Measurements from ENCODE around the gene YWHAB. TPM values are rescaled to one million over a fixed set of nuclear protein-coding genes. Genes with fewer than 3 reads are reported as not detected.

YWHAB gene
- polyA plus RNA-seq, 1 of the 3 experiments (the other 2 are of a cell fraction) = 84.3 TPM

- peak overlapping the region; percentile 96; the same call in 1 of the 2 replicates for H3K4me2 ChIP-seq
- ChIA-PET CTCF (interaction anchor here (0.7 to 1.8 kb wide), 3 partner anchors 20 to 226 kb away, joined by 3 to 11 read pairs (median 3); no protein-coding TSS in a partner anchor), POLR2A (no interaction called here)
- peak overlapping the region; percentile 26 to 58 for H3K27ac ChIP-seq (ENCODE audit: low read depth in 2 of 2, low read length in 1 of 2)
- DNase-seq = no peak
- H3K9me2 ChIP-seq = no peaks in the 10 kb centered on the region
- H2AFZ ChIP-seq (ENCODE audit: low read depth) = no peak overlapping the region; the same call in 1 of the 2 replicates
- H3K79me2 ChIP-seq (ENCODE audit: insufficient read depth) = peaks cover 24% of the 10 kb centered on the region; the same call in 1 of the 2 replicates
- TF ChIP-seq ELF1 (IDR thresholded peaks at IDR 0.05) = no peak
- peak; percentile 32 for TF ChIP-seq CHD2 (IDR thresholded peaks at IDR 0.05; ENCODE audit: low read length, partially characterized antibody)
- H3K4me3 ChIP-seq (ENCODE audit: low read depth in 2 of 2, low read length in 1 of 2) = peak overlapping the region; percentile 72 to 87
- WGBS (ENCODE audit: low lambda C conversion rate) = 58% methylated on average over 14 of the region's 14 CpGs
- H3F3A ChIP-seq (replicated peaks; ENCODE audit: insufficient read depth) = peaks cover 36% of the 10 kb centered on the region
- H3K27me3 ChIP-seq (ENCODE audit: insufficient read depth) = no peaks in the 10 kb centered on the region
- H4K20me1 ChIP-seq (ENCODE audit: insufficient read depth) = peaks cover 20% of the 10 kb centered on the region; the same call in 1 of the 2 replicates
- H3K4me1 ChIP-seq (ENCODE audit: control insufficient read depth in 1 of 2, insufficient read depth in 2 of 2, low read depth in 1 of 2, low read length in 1 of 2) = peaks cover 0 to 9% of the 10 kb centered on the region in 2 experiments; a peak in 1 of 4 replicates
- H3K36me3 ChIP-seq (replicated peaks in 1 of 2; ENCODE audit: control insufficient read depth in 1 of 2, insufficient read depth in 2 of 2, low read length in 1 of 2) = peaks cover 47 to 67% of the 10 kb centered on the region in 2 experiments
- no peaks in the 10 kb centered on the region for H3K9me3 ChIP-seq
- H3K9ac ChIP-seq = peak overlapping the region; percentile 76; the same call in 1 of the 2 replicates
These were observed 23.7 kb downstream of the YWHAB start for GRCh38 chr20:44908987-44909871.

GRCh38 chr20:44909872-44910689, 24.6 kb downstream of the YWHAB start, which contains the start of gene PABPC1L:
TSS of gene PABPC1L (plus strand) at chr20:44910060. CDS start at chr20:44910144, 84 bp downstream.
- Histone ChIP-seq H3K9me3 (no peaks in the 10 kb centered on the region), H3K4me1 (ENCODE audit: control insufficient read depth in 1 of 2, insufficient read depth in 2 of 2, low read depth in 1 of 2, low read length in 1 of 2) (peaks cover 0 to 9% of the 10 kb centered on the region in 2 experiments; a peak in 1 of 4 replicates), H2AFZ (ENCODE audit: low read depth) (peak within 1 kb of the TSS; percentile 54; the same call in 1 of the 2 replicates), H3K27me3 (ENCODE audit: insufficient read depth) (no peaks in the 10 kb centered on the region), H3K4me3 (ENCODE audit: low read depth in 2 of 2, low read length in 1 of 2) (peak within 1 kb of the TSS; percentile 72 to 87), H4K20me1 (ENCODE audit: insufficient read depth) (peaks cover 12% of the 10 kb centered on the region; the same call in 1 of the 2 replicates), H3K4me2 (peak within 1 kb of the TSS; percentile 96), H3K36me3 (replicated peaks in 1 of 2; ENCODE audit: control insufficient read depth in 1 of 2, insufficient read depth in 2 of 2, low read length in 1 of 2) (peaks cover 39 to 63% of the 10 kb centered on the region in 2 experiments), H3K9me2 (no peaks in the 10 kb centered on the region), H3K79me2 (ENCODE audit: insufficient read depth) (peaks cover 15% of the 10 kb centered on the region; the same call in 1 of the 2 replicates), H3F3A (replicated peaks; ENCODE audit: insufficient read depth) (peaks cover 36% of the 10 kb centered on the region), H3K27ac (ENCODE audit: low read depth in 2 of 2, low read length in 1 of 2) (peak within 1 kb of the TSS; percentile 26 to 65), H3K9ac (peak within 1 kb of the TSS; percentile 76; the same call in 1 of the 2 replicates)
- WGBS (ENCODE audit: low lambda C conversion rate) = 3% methylated on average over 20 of the region's 61 CpGs
- POLR2A ChIA-PET = no interaction called here
- CTCF ChIA-PET = interaction anchor here (0.7 to 1.8 kb wide), 7 partner anchors 9 to 227 kb away, joined by 3 to 11 read pairs (median 3); no protein-coding TSS in a partner anchor
- DNase-seq = peak; percentile 93
- TF ChIP-seq SMC3 (IDR thresholded peaks at IDR 0.05; ENCODE audit: low read depth, low read length) (no peak), FOXM1 (IDR thresholded peaks at IDR 0.05; ENCODE audit: low read depth) (no peak), RXRA (IDR thresholded peaks at IDR 0.05; ENCODE audit: borderline replicate concordance, low read depth) (no peak), MEF2A (IDR thresholded peaks at IDR 0.05; ENCODE audit: borderline replicate concordance, low read depth) (no peak), ZBTB33 (IDR thresholded peaks at IDR 0.05; ENCODE audit: borderline replicate concordance, low read depth) (no peak), YY1 (IDR thresholded peaks at IDR 0.05; ENCODE audit: low read depth) (0 out of 2 replicates have a peak, but pooled peaks have one; percentile 44), RCOR1 (IDR thresholded peaks at IDR 0.05; ENCODE audit: low read length) (no peak), FOSL2 (IDR thresholded peaks at IDR 0.05; ENCODE audit: borderline replicate concordance, low read depth) (no peak), USF1 (IDR thresholded peaks at IDR 0.05; ENCODE audit: borderline replicate concordance, low read depth) (no peak), RAD21 (IDR thresholded peaks at IDR 0.05; ENCODE audit: low read length) (no peak), EP300 (IDR thresholded peaks at IDR 0.05; ENCODE audit: borderline replicate concordance in 1 of 2, low read depth in 1 of 2, low read length in 1 of 2) (no peak), REST (IDR thresholded peaks at IDR 0.05; ENCODE audit: low read depth, low read length) (no peak), NRF1 (IDR thresholded peaks at IDR 0.05; ENCODE audit: low read depth, low read length) (peak; percentile 43), TEAD4 (IDR thresholded peaks at IDR 0.05; ENCODE audit: borderline replicate concordance, insufficient read depth) (no peak), MXI1 (IDR thresholded peaks at IDR 0.05; ENCODE audit: low read depth, low read length) (peak; percentile 82; the same call in 1 of the 2 replicates)

Measured in SK-N-SH (cell line).